Ovary (tissue), 3 donors: ENCODE data around the gene ADGRF5.

ENCODE experiments used
- CTCF ChIP-seq, 3 donors: fragments of 450-650 bp in 2 of 3; fragments of 200-600 bp in 1 of 3; IDR thresholded peaks; one replicate each; pipeline versions ENCODE4 v1.5.1 to v1.8.0; 2016 to 2022; ENCODE audit warnings: antibody characterized with exemption in 3 of 3, mild to moderate bottlenecking in 1 of 3
- EP300 ChIP-seq: sonication (generic); formaldehyde crosslinking; IDR thresholded peaks from one replicate; pipeline ENCODE4 v1.6.1; 2017; ENCODE audit warnings: antibody characterized with exemption
- POLR2A ChIP-seq: fragments of 450-650 bp; IDR thresholded peaks from one replicate; pipeline ENCODE4 v1.6.1; 2017; ENCODE audit warnings: antibody characterized with exemption, mild to moderate bottlenecking, moderate library complexity
- donor health status: DM: no; HTN: no; CAD: no.

DNA sequence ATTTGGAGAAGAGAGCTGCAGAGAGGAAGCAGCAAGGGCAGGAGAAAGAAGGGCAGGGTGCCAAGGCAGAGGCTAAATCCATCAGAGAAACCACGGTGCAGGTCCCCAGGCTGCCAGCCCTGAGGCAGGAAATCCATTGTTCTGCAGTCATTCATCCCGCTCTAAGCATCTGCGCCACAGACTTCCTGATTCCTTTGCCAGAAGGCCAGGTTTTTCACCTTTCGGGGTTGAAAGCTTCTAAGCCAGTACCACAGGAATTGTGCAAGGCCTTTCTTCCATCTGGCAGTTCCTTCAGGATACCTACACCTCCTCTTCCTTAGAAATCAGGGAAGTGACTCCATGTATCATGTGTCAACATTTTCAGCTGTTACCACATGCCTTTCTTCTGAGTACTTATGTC lies 45.6 kb downstream of the ADGRF5 start:
- TF ChIP-seq CTCF (IDR thresholded peaks at IDR 0.05) (no peak), POLR2A (no peak), EP300 (no peak)
